ENCODE results near the gene ABHD4. TPM values are rescaled to one million over a fixed set of nuclear protein-coding genes. Genes with fewer than 3 reads are reported as not detected.

The ABHD4 gene
- polyA plus RNA-seq, 2 of the 4 experiments (the other 2 are of a cell fraction) = 58.3 to 70.7 TPM

DNA sequence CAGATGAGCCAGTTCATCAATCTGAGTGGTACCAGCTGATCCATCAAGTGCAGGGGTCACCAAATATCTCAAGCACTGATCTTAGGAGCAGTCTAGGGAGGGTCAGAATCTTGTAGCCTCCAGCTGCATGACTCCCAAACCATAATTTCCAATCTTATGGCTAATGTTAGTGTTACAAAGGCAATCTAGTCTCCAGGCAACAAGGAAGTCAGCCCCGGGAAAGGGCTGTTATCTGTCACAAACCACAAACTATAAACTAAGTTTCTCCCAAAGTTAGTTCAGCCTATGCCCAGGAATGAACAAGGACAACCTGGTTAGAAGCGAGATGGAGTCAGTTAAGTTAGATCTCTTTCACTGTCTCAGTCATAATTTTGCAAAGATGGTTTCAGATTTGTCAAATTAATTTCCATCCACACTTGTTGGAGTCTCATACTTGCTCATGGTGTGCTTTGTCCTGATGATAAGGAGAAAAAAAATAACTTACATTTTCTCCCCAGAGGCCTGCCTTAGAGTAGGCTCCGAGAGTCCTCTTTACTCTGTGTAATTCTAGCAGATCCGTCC, 3.9 kb upstream of the ABHD4 start:
- no peak overlapping the region for H3K4me2 ChIP-seq
- no peaks in the 10 kb centered on the region for H3K9me3 ChIP-seq
- FAIRE-seq (no peak), ATAC-seq (no peak), DNase-seq (ENCODE audit: low read depth in 1 of 2, low spot score in 1 of 2) (no peak)
- no peak overlapping the region for H3K4me3 ChIP-seq
- no peak for TF ChIP-seq EHMT2 (IDR thresholded peaks at IDR 0.05; ENCODE audit: low read depth)
- TF ChIP-seq CBX2 (IDR thresholded peaks at IDR 0.05; ENCODE audit: borderline replicate concordance, low read depth) = no peak
- no peak for TF ChIP-seq RFX5 (IDR thresholded peaks at IDR 0.05)
- WGBS (ENCODE audit: missing lambda C conversion rate) = 63% methylated on average over 4 of the region's 4 CpGs
- no peak overlapping the region for H3K27ac ChIP-seq
- peaks cover 14% of the 10 kb centered on the region for H3K4me1 ChIP-seq
- ChIA-PET POLR2A (no interaction called here), CTCF (interaction anchor here (0.6 to 10.2 kb wide), 10 partner anchors 8 to 279 kb away, joined by 3 to 102 read pairs (median 4); no protein-coding TSS in a partner anchor)

DNA sequence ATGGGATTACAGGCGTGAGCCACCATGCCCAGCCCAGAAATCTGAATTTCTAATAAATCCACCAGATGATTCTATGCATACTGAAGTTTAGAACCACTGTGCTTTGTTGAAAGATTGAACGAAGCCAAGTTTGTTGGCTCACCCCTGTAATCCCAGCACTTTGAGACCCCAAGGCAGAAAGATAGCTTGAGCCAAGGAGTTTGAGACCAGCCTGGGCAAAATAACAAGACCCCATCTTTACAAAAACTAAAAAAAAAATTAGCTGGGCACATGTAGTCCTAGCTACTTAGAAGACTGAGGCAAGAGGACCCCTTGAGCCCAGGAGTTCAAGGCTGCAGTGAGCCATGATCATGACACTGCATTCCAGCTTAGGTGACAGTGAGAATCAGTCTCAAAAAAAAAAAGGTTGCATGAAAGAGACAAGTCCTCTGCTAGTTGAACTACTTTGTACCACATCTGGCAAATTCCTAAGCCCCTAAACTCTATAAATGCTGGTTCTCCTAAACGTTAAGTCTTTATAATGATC, 1.7 kb upstream of the ABHD4 start:
- Histone ChIP-seq H3K4me1 (peaks cover 29% of the 10 kb centered on the region), H3K27ac (no peak overlapping the region), H3K4me2 (no peak overlapping the region), H3K9me3 (no peaks in the 10 kb centered on the region), H3K4me3 (no peak overlapping the region)
- FAIRE-seq (no peak), ATAC-seq (no peak), DNase-seq (ENCODE audit: low read depth in 1 of 2, low spot score in 1 of 2) (no peak)
- CTCF ChIA-PET = interaction anchor here (0.7 to 8.3 kb wide), 6 partner anchors 9 to 256 kb away, joined by 3 to 84 read pairs (median 30); partner anchors contain the start of gene OR6J1
- WGBS (ENCODE audit: missing lambda C conversion rate) = 79% methylated on average over 3 of the region's 3 CpGs
- POLR2A ChIA-PET = no interaction called here
- TF ChIP-seq MAFK (IDR thresholded peaks at IDR 0.05; ENCODE audit: partially characterized antibody) (no peak), HOXA7 (CRISPR knock-in tag; IDR thresholded peaks at IDR 0.05) (no peak), MYC (IDR thresholded peaks at IDR 0.05; ENCODE audit: borderline replicate concordance, low read length) (no peak), CHD4 (IDR thresholded peaks at IDR 0.05; ENCODE audit: borderline replicate concordance) (no peak), ZNF302 (CRISPR knock-in tag; IDR thresholded peaks at IDR 0.05) (no peak), NFE2L2 (conservative IDR thresholded peaks at IDR 0.05; ENCODE audit: low read length) (no peak), HOXB13 (CRISPR knock-in tag; IDR thresholded peaks at IDR 0.05; ENCODE audit: low read depth) (no peak), PHF8 (IDR thresholded peaks at IDR 0.05; ENCODE audit: borderline replicate concordance, low read depth) (no peak)
- TF ChIP-seq, protein P1, sequence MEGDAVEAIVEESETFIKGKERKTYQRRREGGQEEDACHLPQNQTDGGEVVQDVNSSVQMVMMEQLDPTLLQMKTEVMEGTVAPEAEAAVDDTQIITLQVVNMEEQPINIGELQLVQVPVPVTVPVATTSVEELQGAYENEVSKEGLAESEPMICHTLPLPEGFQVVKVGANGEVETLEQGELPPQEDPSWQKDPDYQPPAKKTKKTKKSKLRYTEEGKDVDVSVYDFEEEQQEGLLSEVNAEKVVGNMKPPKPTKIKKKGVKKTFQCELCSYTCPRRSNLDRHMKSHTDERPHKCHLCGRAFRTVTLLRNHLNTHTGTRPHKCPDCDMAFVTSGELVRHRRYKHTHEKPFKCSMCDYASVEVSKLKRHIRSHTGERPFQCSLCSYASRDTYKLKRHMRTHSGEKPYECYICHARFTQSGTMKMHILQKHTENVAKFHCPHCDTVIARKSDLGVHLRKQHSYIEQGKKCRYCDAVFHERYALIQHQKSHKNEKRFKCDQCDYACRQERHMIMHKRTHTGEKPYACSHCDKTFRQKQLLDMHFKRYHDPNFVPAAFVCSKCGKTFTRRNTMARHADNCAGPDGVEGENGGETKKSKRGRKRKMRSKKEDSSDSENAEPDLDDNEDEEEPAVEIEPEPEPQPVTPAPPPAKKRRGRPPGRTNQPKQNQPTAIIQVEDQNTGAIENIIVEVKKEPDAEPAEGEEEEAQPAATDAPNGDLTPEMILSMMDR (IDR thresholded peaks at IDR 0.05) = no peak
- TF ChIP-seq, protein P2, sequence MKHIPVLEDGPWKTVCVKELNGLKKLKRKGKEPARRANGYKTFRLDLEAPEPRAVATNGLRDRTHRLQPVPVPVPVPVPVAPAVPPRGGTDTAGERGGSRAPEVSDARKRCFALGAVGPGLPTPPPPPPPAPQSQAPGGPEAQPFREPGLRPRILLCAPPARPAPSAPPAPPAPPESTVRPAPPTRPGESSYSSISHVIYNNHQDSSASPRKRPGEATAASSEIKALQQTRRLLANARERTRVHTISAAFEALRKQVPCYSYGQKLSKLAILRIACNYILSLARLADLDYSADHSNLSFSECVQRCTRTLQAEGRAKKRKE (CRISPR knock-in tag; IDR thresholded peaks at IDR 0.05; ENCODE audit: low read depth) = no peak

DNA sequence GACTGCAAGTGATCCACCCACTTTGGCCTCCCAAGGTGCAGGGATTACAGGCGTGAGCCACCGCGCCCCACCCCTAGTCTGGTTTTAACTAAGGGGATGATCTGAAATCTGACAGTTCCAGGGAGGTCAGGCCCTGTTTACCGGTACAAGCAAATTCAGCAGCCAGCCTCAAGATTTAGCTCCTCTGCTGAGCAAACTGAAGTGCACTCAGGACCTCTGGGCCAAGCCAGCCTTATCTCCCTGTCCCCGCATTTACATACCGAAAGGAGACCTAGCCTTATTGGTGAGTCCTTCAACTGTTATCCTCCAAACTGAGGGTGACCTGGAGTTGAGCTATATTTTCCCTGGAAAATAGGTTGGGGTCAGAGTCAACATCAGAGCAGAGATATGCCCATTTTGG, 835 bp upstream of the ABHD4 start:
- POLR2A ChIA-PET = interaction anchor here (0.8 to 2.9 kb wide), 5 partner anchors 8 to 92 kb away, joined by 3 to 42 read pairs (median 6); partner anchors contain the start of gene DAD1

DNA sequence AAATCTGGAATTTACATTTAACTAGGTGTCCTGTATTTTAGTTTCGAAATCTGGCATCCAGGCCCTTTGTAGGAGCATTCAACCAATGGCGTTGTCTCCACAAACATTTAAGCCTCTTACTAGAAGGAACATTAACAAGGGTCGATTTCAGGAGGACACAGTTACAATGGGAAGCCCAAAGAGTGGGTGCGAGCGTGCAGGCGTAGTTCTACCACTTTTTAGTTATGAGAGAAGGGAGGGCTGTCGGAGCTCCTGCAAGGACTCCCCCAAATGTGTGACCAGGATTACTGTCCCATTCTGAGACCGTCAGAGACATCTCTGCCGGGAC, 365 bp upstream of the ABHD4 start:
- no peak for DNase-seq (ENCODE audit: low read depth in 1 of 2, low spot score in 1 of 2)
- ChIA-PET POLR2A (interaction anchor here (0.6 to 2.9 kb wide), 8 partner anchors 8 to 115 kb away, joined by 3 to 42 read pairs (median 6); partner anchors contain the start of gene DAD1), CTCF (interaction anchor here (0.8 to 8.8 kb wide), 12 partner anchors 9 to 255 kb away, joined by 3 to 85 read pairs (median 4); partner anchors contain the start of genes DAD1 and OR6J1)
- Histone ChIP-seq H3K4me2 (peak overlapping the region; percentile 95), H3K4me1 (peaks cover 42% of the 10 kb centered on the region), H3K9me3 (no peaks in the 10 kb centered on the region), H3K4me3 (peak overlapping the region; percentile 84), H3K27ac (peak overlapping the region; percentile 86 to 91)
- ATAC-seq = peak; percentile 28 to 32; a peak in 5 of 6 replicates
- TF ChIP-seq PHF8 (IDR thresholded peaks at IDR 0.05; ENCODE audit: borderline replicate concordance, low read depth) = peak; percentile 44
- no peak for TF ChIP-seq TP53 (CRISPR knock-in tag; IDR thresholded peaks at IDR 0.05)
- 0 out of 2 replicates have a peak, but pooled peaks have one; percentile 4 for TF ChIP-seq GATA3 (IDR thresholded peaks at IDR 0.05; ENCODE audit: borderline replicate concordance)
- FAIRE-seq = no peak
- 9% methylated on average over 9 of the region's 9 CpGs for WGBS (ENCODE audit: missing lambda C conversion rate)

More for the DNA sequence above, 835 bp upstream of the ABHD4 start:
- peak overlapping the region; percentile 86 to 91; a peak in 4 of 6 replicates for H3K27ac ChIP-seq
- DNase-seq (ENCODE audit: low read depth in 1 of 2, low spot score in 1 of 2) (no peak), FAIRE-seq (no peak), ATAC-seq (no peak)
- TF ChIP-seq ZNF302 (CRISPR knock-in tag; IDR thresholded peaks at IDR 0.05) (no peak), POLR2AphosphoS2 (conservative IDR thresholded peaks at IDR 0.05; ENCODE audit: low read length) (no peak), RFX5 (IDR thresholded peaks at IDR 0.05) (no peak), NR3C1 (IDR thresholded peaks at IDR 0.05) (no peak), PHF8 (IDR thresholded peaks at IDR 0.05; ENCODE audit: borderline replicate concordance, low read depth) (no peak), RARB (CRISPR knock-in tag; IDR thresholded peaks at IDR 0.05) (no peak)
- no peaks in the 10 kb centered on the region for H3K9me3 ChIP-seq
- H3K4me3 ChIP-seq = peak overlapping the region; percentile 84; the same call in 2 of the 3 replicates
- peak overlapping the region; percentile 95 for H3K4me2 ChIP-seq
- peaks cover 38% of the 10 kb centered on the region for H3K4me1 ChIP-seq
- CTCF ChIA-PET = interaction anchor here (0.8 to 8.8 kb wide), 12 partner anchors 9 to 256 kb away, joined by 3 to 85 read pairs (median 7); partner anchors contain the start of genes DAD1 and OR6J1
- 84% methylated on average over 6 of the region's 6 CpGs for WGBS (ENCODE audit: missing lambda C conversion rate)

All from A549 (cell line).